Gastroesophageal sphincter (tissue), 4 donors: Measurements from ENCODE around the gene INSM1. TPM values are rescaled to one million over a fixed set of nuclear protein-coding genes. Genes with fewer than 3 reads are reported as not detected.
A peak's percentile ranks its signal among the peaks of the same experiment; 100 is the strongest.

ENCODE experiments used
- ATAC-seq: fragments of 150-250 bp; one replicate; pipeline ENCODE4 v1.9.1; 2016; ENCODE audit warnings: mild to moderate bottlenecking, moderate library complexity
- H3K27ac ChIP-seq, 4 donors: fragments of 200-600 bp; sonication (generic) in 3 of 4; 1 replicate in 3 of 4; 2 replicates in 1 of 4; pipeline ENCODE4 v1.5.1; 2016 to 2019
- H3K27me3 ChIP-seq: fragments of 200-600 bp; sonication (generic); one replicate; pipeline ENCODE4 v1.5.1; 2019
- H3K36me3 ChIP-seq, 2 donors: fragments of 200-600 bp; sonication (generic); one replicate each; pipeline ENCODE4 v1.5.1; 2019; ENCODE audit warnings: control low read depth in 1 of 2
- H3K4me1 ChIP-seq, 3 donors: fragments of 200-600 bp; sonication (generic); 1 replicate in 2 of 3; 2 replicates in 1 of 3; pipeline ENCODE4 v1.5.1; 2016 to 2019; ENCODE audit warnings: control low read depth in 2 of 3
- H3K4me3 ChIP-seq, 2 donors: fragments of 200-600 bp; sonication (generic); one replicate each; pipeline ENCODE4 v1.5.1; 2019; ENCODE audit warnings: mild to moderate bottlenecking in 1 of 2, moderate library complexity in 1 of 2
- H3K9me3 ChIP-seq, 3 donors: fragments of 200-600 bp; sonication (generic); one replicate each; pipeline ENCODE4 v1.5.1; 2017 to 2019; ENCODE audit warnings: control low read depth in 2 of 3
- CTCF ChIP-seq, 4 experiments: fragments of 200-600 bp in 2 of 4; fragments of 450-650 bp in 2 of 4; sonication (generic) in 1 of 4; IDR thresholded peaks; one replicate each; pipeline ENCODE4 v1.5.1; 2017 to 2019; ENCODE audit warnings: antibody characterized with exemption in 4 of 4, mild to moderate bottlenecking in 2 of 4, moderate library complexity in 2 of 4
- EP300 ChIP-seq: sonication (generic); formaldehyde crosslinking; IDR thresholded peaks from one replicate; pipeline ENCODE4 v1.6.1; 2017; ENCODE audit warnings: antibody characterized with exemption, mild to moderate bottlenecking
- POLR2A ChIP-seq, 2 donors: fragments of 450-650 bp; IDR thresholded peaks; one replicate each; pipeline ENCODE4 v1.6.1; 2017; ENCODE audit warnings: antibody characterized with exemption in 2 of 2, mild to moderate bottlenecking in 2 of 2, moderate library complexity in 1 of 2
- POLR2AphosphoS5 ChIP-seq: sonication (generic); formaldehyde crosslinking; IDR thresholded peaks from one replicate; pipeline ENCODE4 v1.6.1; 2017; ENCODE audit warnings: antibody characterized with exemption
- whole genome bisulfite sequencing, 2 donors: methylation state at CpG; one replicate each; pipeline ENCODE4 v1.1.5; 2018; ENCODE audit warnings: low coverage in 1 of 2; 5-methylcytosine and 5-hydroxymethylcytosine counted together
- total RNA-seq, 4 donors: library from RNA; depleted of rRNA; stranded (reverse); fragments of >200 nt; gene quantifications; one replicate each; pipeline ENCODE4 v1.1.0, GENCODE V29; 2016

Gene INSM1
- total RNA-seq, 4 donors from 2014 or later: 0.15 TPM; not detected in 3

GRCh38 chr20:20359628-20360027, 8.3 kb upstream of the INSM1 start:
- H3K36me3 ChIP-seq: no peaks in the 10 kb centered on the region
- no peak overlapping the region for H3K4me3 ChIP-seq
- no peak for TF ChIP-seq POLR2A (IDR thresholded peaks at IDR 0.05)
- TF ChIP-seq POLR2AphosphoS5: no peak
- TF ChIP-seq CTCF (IDR thresholded peaks at IDR 0.05): no peak
- TF ChIP-seq EP300: no peak
- peaks cover 59% of the 10 kb centered on the region for H3K27me3 ChIP-seq
- no peak for ATAC-seq
- WGBS, 2 donors: 73 to 81% methylated on average over 6 of the region's 6 CpGs
- no peak overlapping the region for H3K27ac ChIP-seq
- H3K9me3 ChIP-seq: no peaks in the 10 kb centered on the region
- H3K4me1 ChIP-seq: peaks cover 0 to 20% (median 10%) of the 10 kb centered on the region in 3 donors

- 1 to 2% methylated on average over 6 of the region's 6 CpGs for WGBS, 2 donors
Measured at GRCh38 chr20:20360464-20360863, 7.4 kb upstream of the INSM1 start.

GRCh38 chr20:20362774-20363433, 5.0 kb upstream of the INSM1 start:
- TF ChIP-seq POLR2AphosphoS5: no peak
- TF ChIP-seq CTCF (IDR thresholded peaks at IDR 0.05): no peak
- TF ChIP-seq POLR2A (IDR thresholded peaks at IDR 0.05): no peak
- no peak for TF ChIP-seq EP300
- Histone ChIP-seq H3K27me3 (peaks cover 89% of the 10 kb centered on the region), H3K9me3 (no peaks in the 10 kb centered on the region), H3K4me1 (peaks cover 0 to 43% (median 19%) of the 10 kb centered on the region in 3 donors), H3K4me3 (no peak overlapping the region), H3K27ac (no peak overlapping the region), H3K36me3 (no peaks in the 10 kb centered on the region)
- 1 to 2% methylated on average over 8 to 15 of the region's 17 CpGs for WGBS, 2 donors
- no peak for ATAC-seq

More at GRCh38 chr20:20360464-20360863, 7.4 kb upstream of the INSM1 start:
- TF ChIP-seq EP300: no peak
- peak in 3 of 4 experiments; percentile 64 to 77 (median 66) for TF ChIP-seq CTCF (IDR thresholded peaks at IDR 0.05)
- ATAC-seq: peak; percentile 58
- Histone ChIP-seq H3K4me3 (no peak overlapping the region), H3K36me3 (no peaks in the 10 kb centered on the region), H3K4me1 (peaks cover 0 to 28% (median 10%) of the 10 kb centered on the region in 3 donors), H3K27me3 (peaks cover 68% of the 10 kb centered on the region), H3K27ac (no peak overlapping the region), H3K9me3 (no peaks in the 10 kb centered on the region)

GRCh38 chr20:20363434-20363798, 4.5 kb upstream of the INSM1 start:
- WGBS, 2 donors: 3 to 5% methylated on average over 7 to 11 of the region's 15 CpGs
- Histone ChIP-seq H3K4me3 (peak overlapping the region in 1 of 2 donors; percentile 16), H3K9me3 (no peaks in the 10 kb centered on the region), H3K4me1 (peaks cover 0 to 47% (median 19%) of the 10 kb centered on the region in 3 donors), H3K27ac (no peak overlapping the region), H3K27me3 (peaks cover 90% of the 10 kb centered on the region), H3K36me3 (no peaks in the 10 kb centered on the region)
- TF ChIP-seq EP300 (no peak), POLR2A (IDR thresholded peaks at IDR 0.05) (no peak), POLR2AphosphoS5 (no peak), CTCF (IDR thresholded peaks at IDR 0.05) (no peak)
- ATAC-seq: no peak

GRCh38 chr20:20363799-20364592, 3.9 kb upstream of the INSM1 start:
- WGBS, 2 donors: 0 to 6% methylated on average over 5 to 12 of the region's 70 CpGs
- TF ChIP-seq CTCF (IDR thresholded peaks at IDR 0.05): no peak
- TF ChIP-seq EP300: no peak
- TF ChIP-seq POLR2AphosphoS5: no peak
- no peak for TF ChIP-seq POLR2A (IDR thresholded peaks at IDR 0.05)
- Histone ChIP-seq H3K4me3 (peak overlapping the region in 1 of 2 donors; percentile 16), H3K9me3 (no peaks in the 10 kb centered on the region), H3K27me3 (peaks cover 96% of the 10 kb centered on the region), H3K36me3 (no peaks in the 10 kb centered on the region), H3K27ac (no peak overlapping the region), H3K4me1 (peaks cover 0 to 52% (median 19%) of the 10 kb centered on the region in 3 donors)
- ATAC-seq: no peak
